Cortex of kidney (tissue), 1 donor: ENCODE measurements around the gene FSTL3.
"Not testable (repeated sequence)": the region's sequence is repeated elsewhere in the genome, so short reads cannot be mapped to it uniquely, and the experiment has no call there.

Source experiments
- DNase-seq: peaks from one replicate; lab custom pipeline; 2025; lab: John Stamatoyannopoulos, UW

The FSTL3 gene

DNA sequence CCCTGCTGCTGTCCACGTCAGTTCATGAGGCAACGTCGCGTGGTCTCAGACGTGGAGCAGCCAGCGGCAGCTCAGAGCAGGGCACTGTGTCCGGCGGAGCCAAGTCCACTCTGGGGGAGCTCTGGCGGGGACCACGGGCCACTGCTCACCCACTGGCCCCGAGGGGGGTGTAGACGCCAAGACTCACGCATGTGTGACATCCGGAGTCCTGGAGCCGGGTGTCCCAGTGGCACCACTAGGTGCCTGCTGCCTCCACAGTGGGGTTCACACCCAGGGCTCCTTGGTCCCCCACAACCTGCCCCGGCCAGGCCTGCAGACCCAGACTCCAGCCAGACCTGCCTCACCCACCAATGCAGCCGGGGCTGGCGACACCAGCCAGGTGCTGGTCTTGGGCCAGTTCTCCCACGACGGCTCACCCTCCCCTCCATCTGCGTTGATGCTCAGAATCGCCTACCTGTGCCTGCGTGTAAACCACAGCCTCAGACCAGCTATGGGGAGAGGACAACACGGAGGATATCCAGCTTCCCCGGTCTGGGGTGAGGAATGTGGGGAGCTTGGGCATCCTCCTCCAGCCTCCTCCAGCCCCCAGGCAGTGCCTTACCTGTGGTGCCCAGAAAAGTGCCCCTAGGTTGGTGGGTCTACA, 6.6 kb downstream of the FSTL3 start:
- no peak for DNase-seq

GRCh38 chr19:685454-685931, 9.3 kb downstream of the FSTL3 start:
- DNase-seq, result no peak

DNA sequence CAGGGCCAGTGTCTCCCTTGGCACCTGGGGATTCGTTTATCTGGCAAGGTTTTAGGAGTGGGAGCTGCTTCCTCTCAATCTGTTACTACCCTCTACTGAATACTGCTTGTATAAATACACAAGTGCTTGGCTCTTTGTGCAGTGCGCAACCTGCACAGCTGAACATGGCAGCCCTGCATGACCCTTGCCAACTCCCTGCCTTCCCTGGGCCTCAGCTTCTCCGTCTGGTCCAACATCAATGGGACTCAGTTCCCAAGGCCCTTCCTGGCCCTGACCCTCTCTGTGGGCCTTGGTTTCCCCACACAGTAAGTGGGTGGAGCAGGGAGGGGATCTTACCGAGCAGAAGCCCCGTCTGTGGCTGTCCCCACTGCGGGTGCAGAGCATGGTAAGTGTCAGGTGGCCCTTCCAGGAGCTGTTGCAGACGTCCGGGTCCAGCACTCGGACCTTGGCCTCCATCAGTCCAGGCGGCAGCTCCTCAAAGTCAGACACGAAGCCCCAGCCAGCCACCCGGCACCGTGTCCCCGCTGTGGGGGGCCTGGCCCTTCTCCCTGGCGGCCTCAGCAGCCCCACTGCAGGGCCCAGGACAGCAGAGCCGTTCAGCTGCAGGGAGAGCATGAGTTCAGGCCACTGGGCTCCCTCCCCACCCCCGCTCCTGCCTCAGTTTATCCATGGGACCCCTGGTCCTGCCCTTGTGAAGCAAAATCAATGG, 10.6 kb downstream of the FSTL3 start:
- no peak for DNase-seq

GRCh38 chr19:687569-688166, 11.5 kb downstream of the FSTL3 start:
- no peak for DNase-seq

DNA sequence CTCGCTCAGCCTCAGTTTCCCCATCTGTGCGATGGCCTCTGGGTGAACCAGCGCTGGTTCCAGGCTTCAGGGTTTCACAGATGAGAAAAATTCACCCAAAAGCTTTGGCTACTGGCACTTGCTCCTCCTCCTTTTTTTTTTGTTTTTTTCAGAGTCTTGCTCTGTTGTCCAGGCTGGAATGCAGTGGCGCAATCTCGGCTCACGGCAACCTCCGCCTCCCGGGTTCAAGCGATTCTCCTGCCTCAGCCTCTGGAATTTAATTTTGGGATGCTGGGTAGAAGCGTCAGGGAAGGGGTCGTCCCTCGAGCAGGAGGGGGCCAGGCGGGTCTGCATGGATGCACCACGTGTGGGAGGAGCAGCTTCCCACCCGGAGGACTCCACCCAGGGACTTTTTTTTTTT, 12.0 kb downstream of the FSTL3 start:
- DNase-seq, result no peak

- no peak for DNase-seq
Observed at GRCh38 chr19:688992-689391, 12.8 kb downstream of the FSTL3 start.

- no peak for DNase-seq
Observed at GRCh38 chr19:690203-690602, 14.0 kb downstream of the FSTL3 start.

GRCh38 chr19:694481-695351, 18.5 kb downstream of the FSTL3 start:
- DNase-seq, result no peak

DNA sequence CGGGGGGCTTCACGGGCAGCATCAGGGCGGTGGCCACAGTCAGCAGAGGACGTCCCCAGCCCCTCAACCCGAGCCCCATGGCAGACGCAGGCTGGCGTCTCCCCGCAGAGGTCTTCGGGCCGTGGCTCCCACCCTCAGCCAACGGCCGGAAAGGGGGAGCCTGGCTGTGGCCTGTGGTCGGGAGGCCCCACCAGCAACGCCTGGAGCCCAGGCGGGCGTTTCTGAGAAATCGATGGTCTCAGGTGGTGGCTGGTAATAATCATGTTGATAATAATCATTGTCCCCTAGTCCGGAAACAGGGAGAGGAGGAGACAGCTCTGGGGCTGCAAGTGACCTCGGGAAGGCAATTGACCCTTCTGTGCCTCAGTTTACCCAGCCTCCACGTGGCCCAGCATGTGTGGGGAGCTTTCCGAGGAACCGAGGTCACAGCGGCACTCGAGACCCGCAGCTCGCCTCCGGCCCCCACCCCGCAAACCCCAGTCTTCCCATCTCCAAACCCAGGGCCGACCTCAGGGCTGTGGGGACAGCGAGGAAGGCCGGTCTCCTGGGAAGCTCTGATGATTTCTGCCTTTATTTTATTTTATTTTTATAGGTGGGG, 19.3 kb downstream of the FSTL3 start, which contains the start of gene PRSS57:
Gene PRSS57 (minus strand): TSS at position 101 of the 598 bp plus-strand sequence. CDS start 22 bp downstream, at position 79.
- DNase-seq, result no peak

- not testable (repeated sequence) for DNase-seq
Observed at GRCh38 chr19:698529-698928, 22.3 kb downstream of the FSTL3 start.

DNA sequence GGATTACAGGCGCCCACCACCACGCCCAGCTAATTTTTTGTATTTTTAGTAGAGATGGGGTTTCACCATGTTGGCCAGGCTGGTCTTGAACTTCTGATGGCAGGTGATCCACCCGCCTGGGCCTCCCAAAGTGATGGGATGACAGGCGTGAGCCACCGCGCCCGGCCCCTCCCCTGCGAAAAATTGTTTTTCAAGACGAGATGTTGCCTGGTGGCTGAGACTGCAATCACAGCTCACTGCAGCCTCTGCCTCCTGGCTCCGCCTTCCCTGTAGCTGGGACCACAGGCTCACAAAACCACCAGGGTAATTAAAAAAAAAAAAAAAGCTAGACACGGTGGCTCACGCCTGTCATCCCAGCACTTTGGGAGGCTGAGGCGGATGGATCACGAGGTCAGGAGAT, 23.7 kb downstream of the FSTL3 start:
- not testable (repeated sequence) for DNase-seq

- DNase-seq, result not testable (repeated sequence)
Observed at GRCh38 chr19:702847-703246, 26.7 kb downstream of the FSTL3 start.

- DNase-seq, result no peak
Observed at GRCh38 chr19:703329-703650, 27.1 kb downstream of the FSTL3 start.

GRCh38 chr19:703651-704446, 27.7 kb downstream of the FSTL3 start:
- no peak for DNase-seq

DNA sequence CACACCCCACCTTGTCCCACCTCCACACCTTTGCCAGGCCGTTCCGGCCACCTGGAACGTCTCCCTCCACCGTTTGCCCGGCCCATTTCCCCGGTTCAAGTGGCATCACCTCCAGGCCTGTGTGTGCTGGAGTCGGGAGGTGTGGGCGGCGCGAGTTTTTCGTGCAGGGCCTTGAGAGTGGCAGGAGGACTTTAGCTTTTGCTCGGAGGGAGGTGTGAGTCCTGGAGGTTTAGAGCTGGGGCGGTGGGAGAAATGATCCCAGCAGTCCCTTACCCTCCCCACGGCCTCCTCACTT, 28.2 kb downstream of the FSTL3 start:
- DNase-seq, result no peak

GRCh38 chr19:708154-709143, 32.3 kb downstream of the FSTL3 start, which contains the start of gene PALM:
TSS of gene PALM (plus strand) at chr19:708935. CDS start at chr19:709147, 212 bp downstream.
- DNase-seq, result no peak

DNA sequence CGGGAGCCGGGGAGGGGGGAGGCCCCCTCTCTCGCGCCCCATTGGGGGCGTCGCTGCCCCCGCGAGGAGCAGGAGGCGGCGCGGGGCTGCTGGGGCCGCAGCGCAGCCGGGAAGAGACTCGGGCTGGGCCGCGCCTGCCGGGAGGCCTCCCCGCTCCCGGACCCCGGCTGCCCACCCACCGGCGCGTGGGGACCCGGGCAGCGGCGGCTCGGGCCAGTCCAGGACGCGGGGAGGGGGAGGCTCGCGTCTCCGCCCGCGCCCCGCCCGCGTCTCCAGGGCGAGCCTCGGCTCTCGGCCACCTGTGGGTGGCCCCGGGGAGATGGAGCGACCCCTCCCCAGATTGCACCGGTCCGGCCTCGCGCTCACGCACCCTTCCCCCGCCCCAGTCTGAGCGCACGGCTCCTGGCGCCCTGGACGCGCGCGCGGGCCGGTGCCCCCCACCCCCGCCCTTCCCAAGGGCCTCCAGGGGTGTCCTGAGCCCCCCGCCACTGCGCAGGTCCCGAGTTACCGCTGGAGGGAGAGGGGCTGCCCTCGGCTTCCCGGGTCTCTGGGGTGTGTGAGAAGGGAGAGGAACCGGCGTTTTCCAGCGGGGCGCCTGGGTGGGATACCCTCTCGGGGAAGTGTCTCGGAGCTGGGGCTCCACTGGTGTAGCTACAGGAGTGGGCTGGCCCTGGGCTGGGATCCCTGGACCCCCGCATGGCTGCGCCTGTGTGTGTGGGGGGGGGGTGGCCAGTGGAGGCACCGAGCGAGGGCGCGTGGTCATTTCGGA, 33.2 kb downstream of the FSTL3 start:
- DNase-seq, result no peak

GRCh38 chr19:709965-710571, 33.9 kb downstream of the FSTL3 start:
- no peak for DNase-seq

- no peak for DNase-seq
Observed at GRCh38 chr19:710767-711166, 34.6 kb downstream of the FSTL3 start.
